HG03066 (cell line): ENCODE data around the gene LMTK3.

Source experiments
- ATAC-seq: cut with Tn5 transposase; IDR thresholded peaks from one replicate; pipeline ENCODE4 v1.9.1; 2021; ENCODE audit warnings: low read depth; ENCODE audit not compliant: unreplicated experiment

Gene LMTK3

GRCh38 chr19:48511800-48512503, at the start of gene LMTK3:
TSS of gene LMTK3 (minus strand) at chr19:48511835. CDS start at chr19:48511576, 259 bp downstream.
- ATAC-seq, result no peak

- no peak for ATAC-seq
These were observed 49.8 kb upstream of the LMTK3 start for GRCh38 chr19:48561412-48561811.

GRCh38 chr19:48560095-48560530, 48.5 kb upstream of the LMTK3 start:
- ATAC-seq, result no peak

- ATAC-seq, result no peak
These were observed 46.5 kb upstream of the LMTK3 start for GRCh38 chr19:48558018-48558684.

GRCh38 chr19:48556825-48557224, 45.2 kb upstream of the LMTK3 start:
- ATAC-seq, result no peak

- no peak for ATAC-seq
These were observed 44.5 kb upstream of the LMTK3 start for GRCh38 chr19:48556163-48556562.

GRCh38 chr19:48554385-48555091, 42.9 kb upstream of the LMTK3 start:
- ATAC-seq, result no peak

GRCh38 chr19:48553676-48554384, 42.2 kb upstream of the LMTK3 start:
- ATAC-seq, result no peak

- no peak for ATAC-seq
These were observed 41.0 kb upstream of the LMTK3 start for GRCh38 chr19:48552406-48553322.

GRCh38 chr19:48551437-48552302, 40.0 kb upstream of the LMTK3 start, which contains the start of gene SULT2B1:
TSS of gene SULT2B1 (plus strand) at chr19:48552172. CDS start at chr19:48552253, 81 bp downstream.
- no peak for ATAC-seq

GRCh38 chr19:48549380-48549779, 37.7 kb upstream of the LMTK3 start:
- no peak for ATAC-seq

- ATAC-seq, result no peak
These were observed 36.7 kb upstream of the LMTK3 start for GRCh38 chr19:48548253-48548911.

GRCh38 chr19:48547722-48548121, 36.1 kb upstream of the LMTK3 start:
- no peak for ATAC-seq

GRCh38 chr19:48544856-48545750, 33.5 kb upstream of the LMTK3 start:
- ATAC-seq, result no peak

- no peak for ATAC-seq
These were observed 31.6 kb upstream of the LMTK3 start for GRCh38 chr19:48543121-48543710.

GRCh38 chr19:48541813-48542212, 30.2 kb upstream of the LMTK3 start:
- ATAC-seq, result no peak

- no peak for ATAC-seq
These were observed 28.5 kb upstream of the LMTK3 start for GRCh38 chr19:48540110-48540509.
